GM12872 (cell line): ENCODE measurements around the gene IQCC.

ENCODE experiments used
- TF ChIP-seq, protein P1 (sequence below): IDR thresholded peaks from 3 replicates; pipeline ENCODE4 v1.5.1; 2011; ENCODE audit warnings: low read depth, mild to moderate bottlenecking, low read length, moderate library complexity; ENCODE audit not compliant: insufficient read depth

Gene IQCC

DNA sequence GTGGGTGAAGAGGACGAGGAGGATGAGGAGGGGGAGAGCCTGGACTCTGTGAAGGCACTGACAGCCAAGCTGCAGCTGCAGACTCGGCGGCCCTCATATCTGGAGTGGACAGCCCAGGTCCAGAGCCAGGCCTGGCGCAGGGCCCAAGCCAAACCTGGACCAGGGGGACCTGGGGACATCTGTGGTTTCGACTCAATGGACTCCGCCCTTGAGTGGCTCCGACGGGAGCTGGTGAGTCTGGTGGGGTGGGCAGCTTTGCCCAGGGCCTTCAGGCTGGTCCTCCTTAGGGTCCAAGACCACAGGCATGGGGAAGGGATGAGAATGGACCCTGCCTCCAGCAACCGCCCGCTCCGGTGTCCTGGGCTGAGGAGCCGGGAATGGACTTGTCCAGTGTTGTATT is 42.0 kb downstream of the IQCC start:
- TF ChIP-seq, protein P1, sequence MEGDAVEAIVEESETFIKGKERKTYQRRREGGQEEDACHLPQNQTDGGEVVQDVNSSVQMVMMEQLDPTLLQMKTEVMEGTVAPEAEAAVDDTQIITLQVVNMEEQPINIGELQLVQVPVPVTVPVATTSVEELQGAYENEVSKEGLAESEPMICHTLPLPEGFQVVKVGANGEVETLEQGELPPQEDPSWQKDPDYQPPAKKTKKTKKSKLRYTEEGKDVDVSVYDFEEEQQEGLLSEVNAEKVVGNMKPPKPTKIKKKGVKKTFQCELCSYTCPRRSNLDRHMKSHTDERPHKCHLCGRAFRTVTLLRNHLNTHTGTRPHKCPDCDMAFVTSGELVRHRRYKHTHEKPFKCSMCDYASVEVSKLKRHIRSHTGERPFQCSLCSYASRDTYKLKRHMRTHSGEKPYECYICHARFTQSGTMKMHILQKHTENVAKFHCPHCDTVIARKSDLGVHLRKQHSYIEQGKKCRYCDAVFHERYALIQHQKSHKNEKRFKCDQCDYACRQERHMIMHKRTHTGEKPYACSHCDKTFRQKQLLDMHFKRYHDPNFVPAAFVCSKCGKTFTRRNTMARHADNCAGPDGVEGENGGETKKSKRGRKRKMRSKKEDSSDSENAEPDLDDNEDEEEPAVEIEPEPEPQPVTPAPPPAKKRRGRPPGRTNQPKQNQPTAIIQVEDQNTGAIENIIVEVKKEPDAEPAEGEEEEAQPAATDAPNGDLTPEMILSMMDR, result no peak

DNA sequence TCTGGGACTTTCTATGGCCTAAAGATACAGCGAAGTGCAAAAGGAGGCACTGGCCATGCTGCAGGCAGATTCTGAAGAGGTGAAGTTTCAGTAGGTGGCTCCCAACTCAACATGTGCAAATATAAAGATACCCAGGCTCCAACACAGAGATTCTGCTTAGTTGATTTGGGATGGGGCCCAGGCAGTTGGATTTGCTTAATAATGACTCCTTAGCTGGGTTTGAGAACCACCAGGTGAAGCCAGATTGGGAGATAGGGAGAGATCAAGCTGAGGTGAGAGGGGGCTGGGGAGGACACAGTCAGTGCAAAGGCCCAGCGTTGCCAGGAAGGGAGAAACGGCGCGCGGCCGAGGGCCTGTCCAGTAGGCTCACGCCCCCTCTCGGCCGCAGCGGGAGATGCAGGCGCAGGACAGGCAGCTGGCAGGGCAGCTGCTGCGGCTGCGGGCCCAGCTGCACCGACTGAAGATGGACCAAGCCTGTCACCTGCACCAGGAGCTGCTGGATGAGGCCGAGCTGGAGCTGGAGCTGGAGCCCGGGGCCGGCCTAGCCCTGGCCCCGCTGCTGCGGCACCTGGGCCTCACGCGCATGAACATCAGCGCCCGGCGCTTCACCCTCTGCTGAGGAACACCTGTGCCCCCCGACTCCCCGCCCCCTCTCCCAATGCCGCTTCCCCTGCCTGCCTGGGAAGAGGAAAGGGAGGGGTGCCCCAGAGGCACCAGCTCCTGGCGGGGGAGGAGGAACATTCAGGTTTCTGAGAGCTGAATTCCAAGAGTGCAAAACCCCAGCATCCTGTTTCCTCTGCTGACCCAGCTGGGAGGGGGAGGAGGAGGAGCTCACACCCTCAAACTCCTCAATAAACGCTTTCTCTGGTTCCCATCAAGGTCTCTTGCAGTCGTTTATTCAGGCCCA is 42.8 kb downstream of the IQCC start:
- TF ChIP-seq, protein P1, result peak; percentile 97

DNA sequence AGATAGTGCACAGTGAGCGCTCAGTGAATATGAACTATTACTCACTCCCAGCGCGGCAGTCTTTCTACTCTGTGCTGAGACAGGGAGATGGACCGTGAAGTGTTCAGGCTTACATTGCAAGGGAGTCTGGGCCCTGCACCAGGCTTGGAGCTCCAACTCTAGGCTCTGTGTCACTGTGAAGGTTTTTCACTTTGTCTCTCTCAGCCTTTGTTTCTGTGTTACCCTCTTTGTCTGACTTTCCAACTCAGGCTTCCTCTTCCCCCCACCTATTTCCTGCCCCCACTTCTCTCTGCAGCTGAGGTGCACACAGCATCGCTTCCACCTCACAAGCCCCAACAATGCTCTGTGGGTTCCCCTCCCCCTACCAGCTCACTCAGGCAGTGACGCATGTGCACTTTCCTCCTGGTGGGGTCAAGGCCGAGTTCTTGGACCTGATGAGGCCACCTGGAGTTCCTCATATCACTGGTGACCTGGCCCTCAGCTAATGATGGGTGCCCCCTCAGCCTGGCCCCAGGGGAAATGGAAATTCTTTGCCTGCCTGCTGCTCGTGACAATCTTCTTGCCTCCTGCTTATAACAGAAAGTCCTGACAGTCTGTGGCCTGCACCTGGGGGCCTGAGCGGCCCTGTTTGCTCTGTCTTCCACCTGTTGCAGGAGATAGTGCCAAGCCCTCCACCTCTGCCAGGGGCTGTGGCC is 44.5 kb downstream of the IQCC start:
- TF ChIP-seq, protein P1, result no peak

DNA sequence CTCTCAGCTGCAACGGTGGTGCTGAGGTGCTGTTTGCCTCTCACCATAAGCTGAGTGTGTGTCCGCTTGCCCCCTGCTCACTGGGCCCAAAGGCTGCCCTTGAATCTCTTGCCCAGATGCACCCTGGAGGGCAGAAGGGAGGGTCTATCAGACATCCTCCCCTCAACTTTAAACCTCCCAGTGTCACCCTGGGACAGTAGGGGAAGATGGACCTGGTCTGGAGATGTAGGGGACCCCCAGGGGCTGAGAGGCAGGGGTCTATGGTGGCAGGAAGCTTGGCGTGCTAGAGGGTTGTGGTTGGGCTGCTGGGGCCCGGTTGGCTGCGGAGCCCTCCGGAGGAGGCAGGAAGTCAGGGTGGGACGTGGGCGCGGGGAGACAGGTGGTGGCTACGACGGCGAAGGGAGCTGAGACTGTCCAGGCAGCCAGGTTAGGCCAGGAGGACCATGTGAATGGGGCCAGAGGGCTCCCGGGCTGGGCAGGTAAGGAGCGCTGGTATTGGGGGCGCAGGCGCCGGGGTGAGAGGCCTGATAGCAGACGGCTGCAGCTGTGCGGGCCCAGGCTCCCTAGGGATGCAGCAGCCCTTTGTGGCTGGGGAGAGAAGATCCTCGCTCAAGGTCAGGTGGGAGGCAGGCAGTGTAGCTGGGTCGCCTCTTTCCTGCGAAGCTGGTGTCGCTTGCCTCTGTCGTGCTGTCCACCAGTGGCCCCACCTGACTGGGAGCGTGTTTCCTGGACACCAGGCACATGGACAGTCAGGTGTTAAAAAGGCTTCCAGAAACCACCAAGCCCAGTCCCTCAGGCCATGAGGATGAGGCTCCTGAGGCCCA is 45.6 kb downstream of the IQCC start, which contains the start of gene LCK:
Gene LCK (plus strand): TSS at position 373 of the 824 bp plus-strand sequence. CDS start 23,065 bp downstream, outside the sequence.
- TF ChIP-seq, protein P1, result no peak

DNA sequence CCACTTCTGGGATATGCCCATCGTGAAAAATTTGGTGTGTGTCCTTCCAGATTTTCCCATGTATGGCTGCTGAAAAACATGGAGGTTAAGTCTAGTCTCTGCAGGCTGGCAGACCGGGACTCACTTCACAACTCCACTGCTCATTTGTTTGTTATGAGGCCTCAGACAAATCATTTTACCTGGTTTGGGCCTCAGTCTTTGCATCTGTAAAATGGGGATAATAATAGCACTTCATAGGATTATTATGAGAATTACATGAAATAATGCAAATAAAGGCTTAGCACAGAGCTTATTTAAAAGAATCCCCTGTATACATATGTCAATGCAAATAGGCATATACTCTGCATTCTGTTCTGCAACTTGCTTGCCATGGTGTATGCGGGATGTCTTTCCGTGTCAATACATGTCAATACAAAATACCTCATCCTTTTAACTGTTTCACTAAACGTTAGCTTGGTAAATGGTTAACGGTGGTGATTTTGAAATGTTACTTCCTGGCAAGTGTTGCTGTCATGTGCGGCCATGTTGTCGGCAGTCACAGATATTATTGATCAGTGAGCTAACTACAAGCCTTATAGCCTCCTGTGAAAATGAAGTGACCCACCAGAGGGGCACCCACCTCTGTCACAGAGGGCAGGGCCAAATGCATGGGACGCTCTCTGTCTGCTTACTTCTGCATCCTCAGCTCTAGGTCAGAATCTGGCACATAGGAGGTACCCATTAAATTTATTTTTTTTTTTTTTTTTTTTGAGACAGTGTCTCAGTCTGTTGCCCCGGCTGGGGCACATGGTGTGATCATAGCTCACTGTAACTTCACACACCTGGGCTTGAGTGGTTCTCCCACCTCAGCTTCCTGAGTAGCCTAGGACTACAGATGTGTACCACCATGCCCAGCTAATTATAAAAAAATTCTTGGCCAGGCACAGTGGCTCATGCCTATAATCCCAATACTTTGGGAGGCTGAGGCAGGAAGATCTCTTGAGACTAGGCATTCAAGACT is 49.9 kb downstream of the IQCC start:
- TF ChIP-seq, protein P1, result no peak

DNA sequence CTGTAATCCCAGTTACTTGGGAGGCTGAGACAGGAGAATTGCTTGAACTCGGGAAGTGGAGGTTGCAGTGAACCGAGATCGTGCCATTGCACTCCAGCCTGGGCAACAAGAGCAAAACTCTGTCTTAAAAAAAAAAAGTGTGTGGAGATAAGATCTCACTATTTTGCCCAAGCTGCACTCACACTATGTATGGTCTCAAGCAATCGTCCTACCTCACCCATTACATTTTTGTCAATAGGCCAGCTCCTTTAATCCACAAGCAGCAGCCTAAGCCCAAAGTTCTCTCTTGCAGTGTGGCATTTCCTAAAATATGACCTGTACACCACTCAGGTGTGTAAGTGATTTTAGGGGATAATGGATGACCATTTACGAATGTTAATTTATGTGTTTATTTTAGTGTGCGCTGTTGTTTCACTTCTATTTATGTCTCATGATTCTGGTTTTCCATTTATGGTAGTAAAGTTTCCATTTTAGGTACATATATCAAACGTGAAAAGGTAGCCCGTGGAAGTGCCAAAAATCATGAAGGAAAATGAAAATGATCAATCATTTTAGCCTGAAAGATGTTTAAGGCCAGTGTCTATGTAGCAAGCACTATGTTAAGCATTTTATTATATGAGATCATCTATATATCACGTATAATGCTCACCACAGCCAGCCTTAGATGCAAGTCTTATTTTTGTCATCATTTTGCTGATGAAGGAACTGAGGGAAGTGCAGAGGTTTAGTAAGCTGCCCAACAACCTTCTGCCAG is 51.2 kb downstream of the IQCC start:
- TF ChIP-seq, protein P1, result no peak
